Hematopoietic multipotent progenitor cell treated with erythropoietin and hydrocortisone succinate and interleukin-3 and kit ligand, for 6 days (in vitro differentiated cells): ENCODE measurements around the gene FAM83F.
"Not testable (repeated sequence)": the region's sequence is repeated elsewhere in the genome, so short reads cannot be mapped to it uniquely, and the experiment has no call there.

Experiments used
- DNase-seq: peaks from one replicate; pipeline ENCODE4 v3.0.0-alpha.2; 2015

Gene FAM83F

GRCh38 chr22:40019100-40019499, 24.3 kb downstream of the FAM83F start:
- no peak for DNase-seq

- no peak for DNase-seq
Measured at GRCh38 chr22:40020956-40021355, 26.2 kb downstream of the FAM83F start.

GRCh38 chr22:40021401-40022000, 26.7 kb downstream of the FAM83F start:
- no peak for DNase-seq

GRCh38 chr22:40022536-40023240, 27.9 kb downstream of the FAM83F start:
- no peak for DNase-seq

GRCh38 chr22:40023341-40023841, 28.6 kb downstream of the FAM83F start:
- DNase-seq = no peak

- peak; percentile 86 for DNase-seq
Measured at GRCh38 chr22:40024201-40025061, 29.7 kb downstream of the FAM83F start.

GRCh38 chr22:40025062-40025379, 30.3 kb downstream of the FAM83F start:
- not testable (repeated sequence) for DNase-seq

GRCh38 chr22:40025856-40026255, 31.1 kb downstream of the FAM83F start:
- DNase-seq = no peak

- no peak for DNase-seq
Measured at GRCh38 chr22:40026641-40027040, 31.9 kb downstream of the FAM83F start.

GRCh38 chr22:40027191-40028097, 32.7 kb downstream of the FAM83F start:
- no peak for DNase-seq

- no peak for DNase-seq
Measured at GRCh38 chr22:40028098-40028425, 33.3 kb downstream of the FAM83F start.

- DNase-seq = no peak
Measured at GRCh38 chr22:40029189-40029890, 34.6 kb downstream of the FAM83F start.

GRCh38 chr22:40030026-40030757, 35.4 kb downstream of the FAM83F start:
- no peak for DNase-seq

- peak; percentile 36 for DNase-seq
Measured at GRCh38 chr22:40030758-40031095, 36.0 kb downstream of the FAM83F start.

- DNase-seq = no peak
Measured at GRCh38 chr22:40031766-40032470, 37.2 kb downstream of the FAM83F start.

GRCh38 chr22:40033586-40034380, 39.0 kb downstream of the FAM83F start:
- DNase-seq = no peak

GRCh38 chr22:40035351-40035750, 40.6 kb downstream of the FAM83F start:
- no peak for DNase-seq

- no peak for DNase-seq
Measured at GRCh38 chr22:40036126-40036525, 41.4 kb downstream of the FAM83F start.

GRCh38 chr22:40036591-40037225, 42.0 kb downstream of the FAM83F start:
- peak; percentile 90 for DNase-seq

GRCh38 chr22:40037320-40037719, 42.6 kb downstream of the FAM83F start:
- no peak for DNase-seq
